ENCODE measurements around the gene ANKRD29. TPM values are rescaled to one million over a fixed set of nuclear protein-coding genes. Genes with fewer than 3 reads are reported as not detected.
"Not testable (repeated sequence)": the region's sequence is repeated elsewhere in the genome, so short reads cannot be mapped to it uniquely, and the experiment has no call there.

ANKRD29 gene
- total RNA-seq, 4 donors from 2014 or later: 13.0 to 22.1 (median 16.8) TPM

GRCh38 chr18:23616258-23616657, 46.5 kb downstream of the ANKRD29 start:
- Histone ChIP-seq H3K36me3 (no peaks in the 10 kb centered on the region), H3K9me3 (no peaks in the 10 kb centered on the region), H3K27me3 (no peaks in the 10 kb centered on the region), H3K4me1 (peaks cover 0 to 16% (median 4%) of the 10 kb centered on the region in 4 donors), H3K27ac (no peak overlapping the region), H3K4me3 (no peak overlapping the region)
- DNase-seq (ENCODE audit: low spot score in 2 of 2): no peak
- TF ChIP-seq CTCF (IDR thresholded peaks at IDR 0.05): no peak
- no peak for TF ChIP-seq EP300 (IDR thresholded peaks at IDR 0.05)
- TF ChIP-seq POLR2A (IDR thresholded peaks at IDR 0.05): no peak
- WGBS, 2 donors: 90 to 94% methylated on average over 2 of the region's 2 CpGs

GRCh38 chr18:23614891-23615290, 47.8 kb downstream of the ANKRD29 start:
- H3K27ac ChIP-seq: no peak overlapping the region

GRCh38 chr18:23614413-23614812, 48.3 kb downstream of the ANKRD29 start:
- H3K4me3 ChIP-seq: no peak overlapping the region
- no peak for DNase-seq (ENCODE audit: low spot score in 2 of 2)
- H3K27ac ChIP-seq: no peak overlapping the region
- H3K4me1 ChIP-seq: peaks cover 0 to 8% (median 2%) of the 10 kb centered on the region in 4 donors
- no peaks in the 10 kb centered on the region for H3K36me3 ChIP-seq
- 79 to 95% methylated on average over 2 of the region's 2 CpGs for WGBS, 2 donors
- no peaks in the 10 kb centered on the region for H3K27me3 ChIP-seq
- no peaks in the 10 kb centered on the region for H3K9me3 ChIP-seq
- TF ChIP-seq EP300 (IDR thresholded peaks at IDR 0.05) (no peak), POLR2A (IDR thresholded peaks at IDR 0.05) (no peak), CTCF (IDR thresholded peaks at IDR 0.05) (no peak)

More at GRCh38 chr18:23614891-23615290, 47.8 kb downstream of the ANKRD29 start:
- peaks cover 0 to 13% (median 4%) of the 10 kb centered on the region in 4 donors for H3K4me1 ChIP-seq
- 74 to 79% methylated on average over 3 of the region's 3 CpGs for WGBS, 2 donors
- H3K4me3 ChIP-seq: no peak overlapping the region
- no peak for DNase-seq (ENCODE audit: low spot score in 2 of 2)
- no peaks in the 10 kb centered on the region for H3K36me3 ChIP-seq
- H3K9me3 ChIP-seq: no peaks in the 10 kb centered on the region
- no peak for TF ChIP-seq EP300 (IDR thresholded peaks at IDR 0.05)
- no peaks in the 10 kb centered on the region for H3K27me3 ChIP-seq

GRCh38 chr18:23613091-23613475, 49.6 kb downstream of the ANKRD29 start:
- 93% methylated on average over 7 of the region's 7 CpGs for WGBS, 2 donors
- DNase-seq (ENCODE audit: low spot score in 2 of 2); H3K27me3 ChIP-seq; H3K4me1 ChIP-seq; H3K9me3 ChIP-seq; H3K27ac ChIP-seq; H3K36me3 ChIP-seq; H3K4me3 ChIP-seq: not testable (repeated sequence)

GRCh38 chr18:23612434-23613090, 50.1 kb downstream of the ANKRD29 start:
- Histone ChIP-seq H3K9me3 (no peaks in the 10 kb centered on the region), H3K4me1 (no peaks in the 10 kb centered on the region), H3K36me3 (no peaks in the 10 kb centered on the region), H3K4me3 (no peak overlapping the region), H3K27ac (no peak overlapping the region), H3K27me3 (no peaks in the 10 kb centered on the region)
- no peak for DNase-seq (ENCODE audit: low spot score in 2 of 2)
- WGBS, 2 donors: 79% methylated on average over 8 of the region's 8 CpGs
- TF ChIP-seq POLR2A (IDR thresholded peaks at IDR 0.05): no peak
- TF ChIP-seq CTCF (IDR thresholded peaks at IDR 0.05): no peak
- TF ChIP-seq EP300 (IDR thresholded peaks at IDR 0.05): no peak

- WGBS, 2 donors: 93 to 97% methylated on average over 5 of the region's 5 CpGs
- H3K27ac ChIP-seq: no peak overlapping the region
- DNase-seq (ENCODE audit: low spot score in 2 of 2): no peak
- TF ChIP-seq POLR2A (IDR thresholded peaks at IDR 0.05) (no peak), CTCF (IDR thresholded peaks at IDR 0.05) (no peak), EP300 (IDR thresholded peaks at IDR 0.05) (no peak)
- H3K4me3 ChIP-seq: no peak overlapping the region
- no peaks in the 10 kb centered on the region for H3K9me3 ChIP-seq
- H3K27me3 ChIP-seq: no peaks in the 10 kb centered on the region
- H3K4me1 ChIP-seq: no peaks in the 10 kb centered on the region
- H3K36me3 ChIP-seq: peaks cover 0 to 4% (median 0%) of the 10 kb centered on the region in 3 donors
These were observed 53.2 kb downstream of the ANKRD29 start for GRCh38 chr18:23609390-23610023.
